ENCODE data around the gene LPCAT2. TPM values are rescaled to one million over a fixed set of nuclear protein-coding genes. Genes with fewer than 3 reads are reported as not detected.

The LPCAT2 gene
- total RNA-seq, 4 donors from 2014 or later, result 12.1 to 19.7 (median 18.1) TPM

DNA sequence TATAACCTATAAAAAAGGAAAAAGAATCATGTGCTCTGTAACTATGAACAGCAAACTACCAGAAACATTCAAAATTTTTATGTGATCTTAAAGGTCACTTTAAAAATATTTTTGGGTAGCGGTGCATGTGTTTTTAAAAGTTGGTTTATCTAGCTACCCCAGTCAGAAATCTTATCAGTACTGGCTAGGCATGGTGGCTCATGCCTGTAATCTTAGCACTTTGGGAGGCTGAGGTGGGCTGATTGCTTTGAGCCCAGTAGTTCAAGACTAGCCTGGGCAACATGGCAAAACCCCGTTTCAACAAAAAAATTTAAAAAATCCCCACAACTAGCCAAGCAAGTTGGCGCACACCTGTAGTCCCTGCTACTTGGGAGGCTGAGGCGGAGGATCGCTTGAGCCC, 61.3 kb downstream of the LPCAT2 start:
- peaks cover 39% of the 10 kb centered on the region for H3K4me1 ChIP-seq
- no peak overlapping the region for H3K27ac ChIP-seq
- no peaks in the 10 kb centered on the region for H3K9me3 ChIP-seq
- no peak for DNase-seq (ENCODE audit: low spot score in 2 of 2)
- H3K4me3 ChIP-seq, result no peak overlapping the region
- TF ChIP-seq, protein P1, sequence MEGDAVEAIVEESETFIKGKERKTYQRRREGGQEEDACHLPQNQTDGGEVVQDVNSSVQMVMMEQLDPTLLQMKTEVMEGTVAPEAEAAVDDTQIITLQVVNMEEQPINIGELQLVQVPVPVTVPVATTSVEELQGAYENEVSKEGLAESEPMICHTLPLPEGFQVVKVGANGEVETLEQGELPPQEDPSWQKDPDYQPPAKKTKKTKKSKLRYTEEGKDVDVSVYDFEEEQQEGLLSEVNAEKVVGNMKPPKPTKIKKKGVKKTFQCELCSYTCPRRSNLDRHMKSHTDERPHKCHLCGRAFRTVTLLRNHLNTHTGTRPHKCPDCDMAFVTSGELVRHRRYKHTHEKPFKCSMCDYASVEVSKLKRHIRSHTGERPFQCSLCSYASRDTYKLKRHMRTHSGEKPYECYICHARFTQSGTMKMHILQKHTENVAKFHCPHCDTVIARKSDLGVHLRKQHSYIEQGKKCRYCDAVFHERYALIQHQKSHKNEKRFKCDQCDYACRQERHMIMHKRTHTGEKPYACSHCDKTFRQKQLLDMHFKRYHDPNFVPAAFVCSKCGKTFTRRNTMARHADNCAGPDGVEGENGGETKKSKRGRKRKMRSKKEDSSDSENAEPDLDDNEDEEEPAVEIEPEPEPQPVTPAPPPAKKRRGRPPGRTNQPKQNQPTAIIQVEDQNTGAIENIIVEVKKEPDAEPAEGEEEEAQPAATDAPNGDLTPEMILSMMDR (IDR thresholded peaks at IDR 0.05), result no peak
- TF ChIP-seq POLR2AphosphoS5 (IDR thresholded peaks at IDR 0.05) (no peak), EP300 (IDR thresholded peaks at IDR 0.05) (no peak), POLR2A (IDR thresholded peaks at IDR 0.05) (no peak)
- 66% methylated on average over 5 of the region's 5 CpGs for WGBS
- no peaks in the 10 kb centered on the region for H3K36me3 ChIP-seq
- H3K27me3 ChIP-seq, result no peaks in the 10 kb centered on the region

DNA sequence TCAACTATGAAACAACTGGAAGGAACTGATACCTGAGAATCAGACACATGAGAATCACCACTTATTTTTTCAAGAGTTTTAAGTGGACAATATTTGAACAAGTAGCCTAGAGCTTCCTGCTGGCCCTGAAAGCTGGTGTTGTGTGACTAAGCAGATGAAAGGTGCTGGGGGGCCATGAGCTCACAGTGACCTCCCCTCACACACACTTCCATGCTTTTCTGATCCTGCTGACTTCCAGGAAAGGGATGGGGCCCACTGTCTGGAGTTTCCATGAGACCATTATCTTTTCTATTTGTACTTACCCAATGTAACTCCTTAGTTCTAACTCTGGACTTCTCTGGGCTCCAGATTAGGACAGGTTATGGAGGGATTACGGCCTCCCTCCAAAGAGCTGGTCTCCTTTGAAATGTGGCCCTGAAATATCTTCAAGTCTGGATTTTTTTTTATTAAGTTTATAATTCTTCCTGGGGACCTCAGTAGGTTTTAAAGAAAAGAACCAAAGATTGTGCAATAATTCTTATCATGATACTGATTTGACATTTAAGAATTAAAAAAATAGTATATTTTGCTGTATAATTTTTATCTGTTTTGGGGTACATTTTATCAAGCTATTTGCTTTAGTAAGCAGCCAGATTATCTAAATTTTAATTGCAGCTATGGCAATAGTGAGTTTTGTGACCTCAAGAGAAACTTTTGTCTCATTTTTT, 62.5 kb downstream of the LPCAT2 start:
- H3K27me3 ChIP-seq, result no peaks in the 10 kb centered on the region
- no peak overlapping the region for H3K4me3 ChIP-seq
- H3K36me3 ChIP-seq, result peaks cover under 1% of the 10 kb centered on the region
- no peak overlapping the region for H3K27ac ChIP-seq
- DNase-seq (ENCODE audit: low spot score in 2 of 2), result no peak
- H3K9me3 ChIP-seq, result no peaks in the 10 kb centered on the region
- peaks cover 38% of the 10 kb centered on the region for H3K4me1 ChIP-seq
- WGBS, result 68% methylated on average over 1 of the region's 1 CpG
- no peak for TF ChIP-seq POLR2AphosphoS5 (IDR thresholded peaks at IDR 0.05)
- no peak for TF ChIP-seq POLR2A (IDR thresholded peaks at IDR 0.05)
- TF ChIP-seq, protein P1 (IDR thresholded peaks at IDR 0.05), result no peak
- TF ChIP-seq EP300 (IDR thresholded peaks at IDR 0.05), result no peak

DNA sequence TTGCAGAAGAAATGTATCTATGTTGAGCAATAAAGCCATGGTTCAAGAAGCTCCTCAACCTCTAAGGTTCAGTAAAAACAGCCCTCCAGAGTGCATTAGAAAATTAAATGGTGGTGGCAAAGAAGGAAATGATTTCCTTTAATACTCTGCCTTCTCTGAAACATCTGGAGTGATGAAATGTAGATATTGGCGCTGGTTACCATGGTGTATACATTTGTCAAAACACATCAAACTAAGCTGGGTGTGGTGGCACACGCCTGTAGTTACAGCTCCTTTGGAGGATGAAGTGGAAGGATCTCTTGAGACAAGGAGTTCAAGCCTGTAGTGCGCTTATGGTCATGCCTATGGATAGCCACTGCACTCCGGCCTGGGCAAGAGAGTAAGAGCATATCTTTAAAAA, 63.6 kb downstream of the LPCAT2 start:
- H3K27ac ChIP-seq, result no peak overlapping the region
- TF ChIP-seq, protein P1 (IDR thresholded peaks at IDR 0.05), result no peak
- TF ChIP-seq EP300 (IDR thresholded peaks at IDR 0.05) (no peak), POLR2AphosphoS5 (IDR thresholded peaks at IDR 0.05) (no peak), POLR2A (IDR thresholded peaks at IDR 0.05) (no peak)
- no peak overlapping the region for H3K4me3 ChIP-seq
- peaks cover 5% of the 10 kb centered on the region for H3K36me3 ChIP-seq
- no peaks in the 10 kb centered on the region for H3K9me3 ChIP-seq
- peaks cover 38% of the 10 kb centered on the region for H3K4me1 ChIP-seq
- 68% methylated on average over 4 of the region's 4 CpGs for WGBS
- DNase-seq (ENCODE audit: low spot score in 2 of 2), result no peak
- no peaks in the 10 kb centered on the region for H3K27me3 ChIP-seq

DNA sequence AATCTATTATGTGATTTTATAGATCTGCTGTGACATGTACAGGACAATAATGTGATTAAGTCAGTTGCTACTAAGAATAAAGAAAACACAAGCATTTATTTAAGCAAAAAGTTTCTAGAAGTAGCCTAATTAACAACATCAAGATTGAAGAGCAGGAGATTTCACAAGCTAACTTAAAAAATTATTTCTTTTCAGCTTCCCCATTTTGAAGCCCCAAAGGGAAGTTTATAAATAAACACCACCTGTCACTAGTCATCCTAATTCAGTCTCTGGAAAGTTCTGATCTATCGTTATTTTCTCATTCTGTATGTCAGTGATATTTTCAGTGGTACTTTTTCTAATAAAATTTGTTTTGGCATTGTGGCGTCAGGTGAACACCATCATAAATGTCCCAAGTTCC, 65.9 kb downstream of the LPCAT2 start:
- peaks cover 20% of the 10 kb centered on the region for H3K4me1 ChIP-seq
- no peak overlapping the region for H3K27ac ChIP-seq
- 69% methylated on average over 2 of the region's 2 CpGs for WGBS
- DNase-seq (ENCODE audit: low spot score in 2 of 2), result no peak
- H3K36me3 ChIP-seq, result peaks cover 20% of the 10 kb centered on the region
- no peaks in the 10 kb centered on the region for H3K27me3 ChIP-seq
- H3K9me3 ChIP-seq, result no peaks in the 10 kb centered on the region
- TF ChIP-seq POLR2AphosphoS5 (IDR thresholded peaks at IDR 0.05) (no peak), EP300 (IDR thresholded peaks at IDR 0.05) (no peak), POLR2A (IDR thresholded peaks at IDR 0.05) (no peak)
- TF ChIP-seq, protein P1 (IDR thresholded peaks at IDR 0.05), result no peak
- H3K4me3 ChIP-seq, result no peak overlapping the region

DNA sequence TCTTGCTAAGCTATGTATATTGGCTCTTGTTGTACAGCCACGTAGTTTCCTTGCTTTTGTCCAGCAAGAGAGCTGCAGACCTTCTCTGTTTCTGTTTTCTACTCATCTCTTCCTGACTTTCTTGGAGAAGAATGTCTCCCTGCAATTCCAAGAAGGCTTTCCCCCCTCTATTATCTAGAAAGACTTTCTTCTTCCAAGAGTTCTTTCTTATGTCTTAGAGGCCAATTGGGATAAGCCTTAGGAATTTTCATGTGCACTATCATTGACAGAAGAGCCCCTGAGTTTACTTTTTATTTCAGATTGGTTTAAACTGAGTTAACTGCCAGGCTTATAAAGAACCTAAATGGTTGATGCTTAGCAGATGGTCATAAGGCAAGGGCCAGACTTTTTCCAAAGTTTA, 66.6 kb downstream of the LPCAT2 start:
- no peak overlapping the region for H3K4me3 ChIP-seq
- no peaks in the 10 kb centered on the region for H3K9me3 ChIP-seq
- no peaks in the 10 kb centered on the region for H3K27me3 ChIP-seq
- no peak for DNase-seq (ENCODE audit: low spot score in 2 of 2)
- peaks cover 27% of the 10 kb centered on the region for H3K36me3 ChIP-seq
- WGBS, result 67% methylated on average over 1 of the region's 1 CpG
- peaks cover 14% of the 10 kb centered on the region for H3K4me1 ChIP-seq
- H3K27ac ChIP-seq, result no peak overlapping the region
- TF ChIP-seq POLR2A (IDR thresholded peaks at IDR 0.05), result no peak
- TF ChIP-seq, protein P1 (IDR thresholded peaks at IDR 0.05), result no peak
- TF ChIP-seq POLR2AphosphoS5 (IDR thresholded peaks at IDR 0.05), result no peak
- TF ChIP-seq EP300 (IDR thresholded peaks at IDR 0.05), result no peak
